CD4-positive, CD25-positive, alpha-beta regulatory T cell (primary cell): ENCODE measurements around the gene CD7. TPM values are rescaled to one million over a fixed set of nuclear protein-coding genes. Genes with fewer than 3 reads are reported as not detected.
A peak's percentile ranks its signal among the peaks of the same experiment; 100 is the strongest.

Experiments
- ATAC-seq, 2 donors: fragments of 150-1000 bp; cut with Tn5 transposase; one replicate each; pipeline ENCODE4 v1.10.0; 2021; ENCODE audit warnings: low read depth in 2 of 2, moderate number of reproducible peaks in 2 of 2, moderate library complexity in 1 of 2
- DNase-seq, 3 donors: peaks; one replicate each; pipeline versions ENCODE4 v3.0.0 to v3.0.0-alpha.2; 2012 to 2022; ENCODE audit warnings: mixed read lengths in 1 of 3
- H3K27ac ChIP-seq: one replicate; pipeline ENCODE4 v1.7.0; 2013; ENCODE audit warnings: mild to moderate bottlenecking, low read length; ENCODE audit not compliant: insufficient read depth, poor library complexity, severe bottlenecking
- H3K27me3 ChIP-seq: one replicate; pipeline ENCODE4 v1.7.0; 2013; ENCODE audit warnings: low read length; ENCODE audit not compliant: control insufficient read depth, insufficient read depth
- H3K36me3 ChIP-seq: one replicate; pipeline ENCODE4 v1.7.0; 2013; ENCODE audit warnings: mild to moderate bottlenecking, low read length, moderate library complexity; ENCODE audit not compliant: control insufficient read depth, insufficient read depth
- H3K4me1 ChIP-seq: 2 replicates; pipeline ENCODE4 v1.7.0; 2013; ENCODE audit warnings: mild to moderate bottlenecking, low read length; ENCODE audit not compliant: insufficient read depth, control insufficient read depth, poor library complexity, severe bottlenecking
- H3K4me3 ChIP-seq: one replicate; pipeline ENCODE4 v1.7.0; 2013; ENCODE audit warnings: low read depth, mild to moderate bottlenecking, low read length, moderate library complexity
- H3K9me3 ChIP-seq, 2 experiments: 1 replicate in 1 of 2; 2 replicates in 1 of 2; pipeline ENCODE4 v1.7.0; 2013; ENCODE audit warnings: low read length in 2 of 2, mild to moderate bottlenecking in 1 of 2, moderate library complexity in 1 of 2; ENCODE audit not compliant: control insufficient read depth in 2 of 2
- H3K27ac Mint-ChIP-seq, 3 donors: one replicate each; pipeline ENCODE4 v1.8.0; 2020 to 2022; ENCODE audit warnings: mild to moderate bottlenecking in 3 of 3, mixed read lengths in 3 of 3, moderate library complexity in 2 of 3
- H3K27me3 Mint-ChIP-seq: one replicate; pipeline ENCODE4 v1.8.0; 2022; ENCODE audit warnings: mild to moderate bottlenecking, mixed read lengths
- H3K36me3 Mint-ChIP-seq: one replicate; pipeline ENCODE4 v1.8.0; 2020; ENCODE audit warnings: mixed read lengths
- H3K4me1 Mint-ChIP-seq, 4 donors: one replicate each; pipeline ENCODE4 v1.8.0; 2020 to 2022; ENCODE audit warnings: mixed read lengths in 4 of 4, mild to moderate bottlenecking in 1 of 4
- H3K4me3 Mint-ChIP-seq, 4 donors: one replicate each; pipeline ENCODE4 v1.8.0; 2020 to 2022; ENCODE audit warnings: mild to moderate bottlenecking in 4 of 4, mixed read lengths in 4 of 4, moderate library complexity in 3 of 4
- H3K9me3 Mint-ChIP-seq, 7 donors: one replicate each; pipeline ENCODE4 v1.8.0; 2020 to 2022; ENCODE audit warnings: mixed read lengths in 7 of 7, mild to moderate bottlenecking in 3 of 7, moderate library complexity in 2 of 7
- polyA plus RNA-seq, 4 donors: library from polyadenylated mRNA; unstranded; fragments of 300-500 nt; fragmentation: Illumina TruSeq; gene quantifications; one replicate each; pipeline ENCODE4 v1.2.3, GENCODE V29; 2021
- total RNA-seq: library from RNA; stranded (reverse); gene quantifications from one replicate; pipeline ENCODE4 v1.2.3, GENCODE V29; 2022

The CD7 gene
- total and polyA plus RNA-seq, 5 donors from 2014 or later, result 56.3 to 140 (median 75.4) TPM

GRCh38 chr17:82318169-82318498 is 726 bp upstream of the CD7 start:
- Mint-ChIP-seq H3K4me1 (peaks cover 0 to 34% (median 8%) of the 10 kb centered on the region in 4 donors), H3K36me3 (no peaks in the 10 kb centered on the region), H3K27me3 (peaks cover 6% of the 10 kb centered on the region), H3K4me3 (no peak overlapping the region), H3K27ac (no peak overlapping the region), H3K9me3 (no peaks in the 10 kb centered on the region)
- H3K27ac ChIP-seq, result no peak overlapping the region
- ATAC-seq (no peak), DNase-seq (no peak)
- H3K27me3 ChIP-seq, result no peaks in the 10 kb centered on the region
- no peak overlapping the region for H3K4me3 ChIP-seq
- no peaks in the 10 kb centered on the region for H3K36me3 ChIP-seq
- H3K4me1 ChIP-seq, result peaks cover 59% of the 10 kb centered on the region
- no peaks in the 10 kb centered on the region for H3K9me3 ChIP-seq

GRCh38 chr17:82316651-82317393 is 586 bp downstream of the CD7 start:
- Mint-ChIP-seq H3K36me3 (no peaks in the 10 kb centered on the region), H3K4me1 (peaks cover 0 to 28% (median 6%) of the 10 kb centered on the region in 4 donors), H3K9me3 (no peaks in the 10 kb centered on the region), H3K4me3 (peak overlapping the region in 2 of 4 donors; percentile 93 to 95), H3K27ac (peak overlapping the region; percentile 86 to 92 (median 89)), H3K27me3 (peaks cover 6% of the 10 kb centered on the region)
- no peaks in the 10 kb centered on the region for H3K36me3 ChIP-seq
- peak overlapping the region; percentile 71 for H3K4me3 ChIP-seq
- H3K9me3 ChIP-seq, result no peaks in the 10 kb centered on the region
- peaks cover 50% of the 10 kb centered on the region for H3K4me1 ChIP-seq
- no peaks in the 10 kb centered on the region for H3K27me3 ChIP-seq
- ATAC-seq (peak; percentile 7 to 27), DNase-seq (no peak)
- peak overlapping the region; percentile 78 for H3K27ac ChIP-seq

- Histone ChIP-seq H3K36me3 (no peaks in the 10 kb centered on the region), H3K27me3 (no peaks in the 10 kb centered on the region), H3K9me3 (no peaks in the 10 kb centered on the region), H3K27ac (peak overlapping the region; percentile 78), H3K4me1 (peaks cover 40% of the 10 kb centered on the region), H3K4me3 (peak overlapping the region; percentile 71)
- Mint-ChIP-seq H3K4me3 (peak overlapping the region in 2 of 4 donors; percentile 93 to 95), H3K36me3 (no peaks in the 10 kb centered on the region), H3K27ac (peak overlapping the region; percentile 84 to 92 (median 89)), H3K27me3 (peaks cover 6% of the 10 kb centered on the region), H3K9me3 (no peaks in the 10 kb centered on the region), H3K4me1 (peaks cover 0 to 23% (median 4%) of the 10 kb centered on the region in 4 donors)
- DNase-seq (peak; percentile 43 to 61 (median 59)), ATAC-seq (peak; percentile 58 to 64)
Measured at GRCh38 chr17:82315703-82316358, 1.6 kb downstream of the CD7 start.

GRCh38 chr17:82314727-82315605 is 2.4 kb downstream of the CD7 start:
- Histone ChIP-seq H3K36me3 (no peaks in the 10 kb centered on the region), H3K4me1 (peaks cover 36% of the 10 kb centered on the region), H3K27me3 (no peaks in the 10 kb centered on the region), H3K4me3 (no peak overlapping the region), H3K9me3 (no peaks in the 10 kb centered on the region), H3K27ac (peak overlapping the region; percentile 78)
- Mint-ChIP-seq H3K9me3 (no peaks in the 10 kb centered on the region), H3K27ac (peak overlapping the region; percentile 14 to 92 (median 89)), H3K4me1 (peaks cover 0 to 22% (median 4%) of the 10 kb centered on the region in 4 donors), H3K27me3 (peaks cover 6% of the 10 kb centered on the region), H3K36me3 (no peaks in the 10 kb centered on the region), H3K4me3 (peak overlapping the region in 2 of 4 donors; percentile 93 to 95)
- ATAC-seq (no peak), DNase-seq (no peak)

GRCh38 chr17:82314012-82314726 is 3.2 kb downstream of the CD7 start:
- Mint-ChIP-seq H3K4me3 (peak overlapping the region; percentile 19 to 73 (median 45)), H3K9me3 (no peaks in the 10 kb centered on the region), H3K4me1 (peaks cover 0 to 22% (median 4%) of the 10 kb centered on the region in 4 donors), H3K27me3 (peaks cover 6% of the 10 kb centered on the region), H3K27ac (peak overlapping the region in 2 of 3 donors; percentile 14 to 55), H3K36me3 (no peaks in the 10 kb centered on the region)
- DNase-seq, result no peak
- H3K27me3 ChIP-seq, result no peaks in the 10 kb centered on the region
- no peaks in the 10 kb centered on the region for H3K9me3 ChIP-seq
- no peak overlapping the region for H3K4me3 ChIP-seq
- ATAC-seq, result no peak
- peaks cover 36% of the 10 kb centered on the region for H3K4me1 ChIP-seq
- H3K36me3 ChIP-seq, result no peaks in the 10 kb centered on the region
- no peak overlapping the region for H3K27ac ChIP-seq

GRCh38 chr17:82313195-82314011 is 4.0 kb downstream of the CD7 start:
- Mint-ChIP-seq H3K36me3 (no peaks in the 10 kb centered on the region), H3K9me3 (peaks cover 0 to 1% (median 0%) of the 10 kb centered on the region in 7 donors), H3K4me3 (peak overlapping the region; percentile 4 to 73 (median 20)), H3K27ac (peak overlapping the region in 2 of 3 donors; percentile 19 to 55), H3K4me1 (peaks cover 0 to 22% (median 4%) of the 10 kb centered on the region in 4 donors), H3K27me3 (peaks cover 6% of the 10 kb centered on the region)
- no peaks in the 10 kb centered on the region for H3K36me3 ChIP-seq
- DNase-seq (no peak), ATAC-seq (no peak)
- H3K4me3 ChIP-seq, result no peak overlapping the region
- no peaks in the 10 kb centered on the region for H3K27me3 ChIP-seq
- H3K4me1 ChIP-seq, result peaks cover 36% of the 10 kb centered on the region
- H3K27ac ChIP-seq, result no peak overlapping the region
- no peaks in the 10 kb centered on the region for H3K9me3 ChIP-seq
